SK-N-SH (cell line): ENCODE results near the gene CDH23. TPM values are rescaled to one million over a fixed set of nuclear protein-coding genes. Genes with fewer than 3 reads are reported as not detected.

Experiments
- CTCF ChIA-PET: fragments of 300-600, 350-600 bp; formaldehyde crosslinking; extraction: SDS; loops from one replicate; lab custom pipeline; 2021; lab: Yijun Ruan, JAX
- POLR2A ChIA-PET: fragments of 350-600 bp; sonication (Branson Sonifier 250); formaldehyde crosslinking; extraction: SDS; loops from one replicate; lab custom pipeline; 2020; ENCODE audit warnings: antibody characterized with exemption, inconsistent platforms; lab: Yijun Ruan, JAX
- DNase-seq: peaks from one replicate; pipeline ENCODE4 v3.0.0; 2012
- H2AFZ ChIP-seq: fragments of 200-600 bp; sonication (generic); 2 replicates; pipeline ENCODE4 v1.8.1; 2016; ENCODE audit warnings: antibody characterized with exemption, mild to moderate bottlenecking, low read depth
- H3F3A ChIP-seq: fragments of 200-600 bp; sonication (generic); replicated peaks from 2 replicates; pipeline ENCODE3; 2016; ENCODE audit warnings: antibody characterized with exemption, mild to moderate bottlenecking; ENCODE audit not compliant: insufficient read depth
- H3K27ac ChIP-seq, 2 experiments: fragments of 200-500 bp in 1 of 2; fragments of 200-600 bp in 1 of 2; sonication (Bioruptor generic) in 1 of 2; sonication (generic), shearing (Covaris generic) in 1 of 2; 2 replicates each; pipeline versions ENCODE4 v1.5.1 to v1.6.1; 2014 to 2016; ENCODE audit warnings: low read depth in 2 of 2, inconsistent platforms in 1 of 2, low read length in 1 of 2, mild to moderate bottlenecking in 1 of 2, mixed read lengths in 1 of 2
- H3K27me3 ChIP-seq: fragments of 200-600 bp; sonication (generic), shearing (Covaris generic); 2 replicates; pipeline ENCODE4 v1.6.1; 2016; ENCODE audit warnings: mixed run types; ENCODE audit not compliant: insufficient read depth
- H3K36me3 ChIP-seq, 2 experiments: fragments of 200-500 bp in 1 of 2; fragments of 200-600 bp in 1 of 2; sonication (Bioruptor generic) in 1 of 2; sonication (generic) in 1 of 2; replicated peaks in 1 of 2; 2 replicates each; pipeline versions ENCODE3 to v1.5.1; 2014 to 2016; ENCODE audit warnings: low read length in 1 of 2, mild to moderate bottlenecking in 1 of 2; ENCODE audit not compliant: insufficient read depth in 2 of 2, control insufficient read depth in 1 of 2
- H3K4me1 ChIP-seq, 2 experiments: fragments of 200-500 bp in 1 of 2; fragments of 200-600 bp in 1 of 2; sonication (Bioruptor generic) in 1 of 2; sonication (generic), shearing (Covaris generic) in 1 of 2; 2 replicates each; pipeline versions ENCODE4 v1.5.1 to v1.6.1; 2014 to 2016; ENCODE audit warnings: low read depth in 1 of 2, low read length in 1 of 2, mixed run types in 1 of 2; ENCODE audit not compliant: insufficient read depth in 2 of 2, control insufficient read depth in 1 of 2
- H3K4me2 ChIP-seq: fragments of 200-600 bp; sonication (generic), shearing (Covaris generic); 2 replicates; pipeline ENCODE4 v1.6.1; 2017; ENCODE audit warnings: mixed run types
- H3K4me3 ChIP-seq, 2 experiments: fragments of 200-500 bp in 1 of 2; fragments of 200-600 bp in 1 of 2; sonication (Bioruptor generic) in 1 of 2; sonication (generic), shearing (Covaris generic) in 1 of 2; 2 replicates each; pipeline versions ENCODE4 v1.5.1 to v1.8.1; 2014 to 2016; ENCODE audit warnings: low read depth in 2 of 2, inconsistent platforms in 1 of 2, low read length in 1 of 2, mild to moderate bottlenecking in 1 of 2, mixed read lengths in 1 of 2, moderate library complexity in 1 of 2
- H3K79me2 ChIP-seq: fragments of 200-600 bp; sonication (generic); 2 replicates; pipeline ENCODE4 v1.8.1; 2017; ENCODE audit warnings: mild to moderate bottlenecking; ENCODE audit not compliant: insufficient read depth
- H3K9ac ChIP-seq: fragments of 200-600 bp; sonication (generic); 2 replicates; pipeline ENCODE4 v1.6.1; 2017; ENCODE audit warnings: mixed run types
- H3K9me2 ChIP-seq: fragments of 200-600 bp; sonication (generic); 2 replicates; pipeline ENCODE4 v1.6.1; 2017; ENCODE audit warnings: mixed run types
- H3K9me3 ChIP-seq: fragments of 200-600 bp; sonication (generic); 2 replicates; pipeline ENCODE4 v1.6.1; 2017; ENCODE audit warnings: mixed run types, mild to moderate bottlenecking, moderate library complexity
- H4K20me1 ChIP-seq: fragments of 200-600 bp; sonication (generic); 2 replicates; pipeline ENCODE4 v1.6.1; 2017; ENCODE audit warnings: mild to moderate bottlenecking, mixed run types; ENCODE audit not compliant: insufficient read depth
- CHD2 ChIP-seq: fragments of 150-350 bp; IDR thresholded peaks from 2 replicates; pipeline ENCODE4 v1.6.1; 2018; ENCODE audit warnings: low read length; ENCODE audit not compliant: partially characterized antibody
- EP300 ChIP-seq, 2 experiments: IDR thresholded peaks; 2 replicates each; pipeline versions ENCODE4 v1.4.0 to v1.6.1; 2012; ENCODE audit warnings: borderline replicate concordance in 1 of 2, low read depth in 1 of 2, low read length in 1 of 2
- EZH2phosphoT487 ChIP-seq: fragments of 200-600 bp; sonication (generic); IDR thresholded peaks from 2 replicates; pipeline ENCODE4 v1.6.1; 2017; ENCODE audit warnings: low read depth, mixed run types, mild to moderate bottlenecking, antibody characterized with exemption, moderate library complexity, borderline replicate concordance
- IRF3 ChIP-seq: fragments of 150-350 bp; IDR thresholded peaks from 2 replicates; pipeline ENCODE4 v1.6.1; 2016; ENCODE audit warnings: mild to moderate bottlenecking, low read depth, low read length
- MAX ChIP-seq: IDR thresholded peaks from 2 replicates; pipeline ENCODE4 v1.4.0; 2012; ENCODE audit warnings: low read depth
- NFIC ChIP-seq: IDR thresholded peaks from 2 replicates; pipeline ENCODE4 v1.4.0; 2012; ENCODE audit warnings: borderline replicate concordance
- PBX3 ChIP-seq: IDR thresholded peaks from 2 replicates; pipeline ENCODE4; 2012
- REST ChIP-seq: IDR thresholded peaks from 2 replicates; pipeline ENCODE4 v1.6.1; 2012; ENCODE audit warnings: mild to moderate bottlenecking, low read depth, low read length, moderate library complexity
- RFX5 ChIP-seq: IDR thresholded peaks from 2 replicates; pipeline ENCODE4 v1.6.1; 2012; ENCODE audit warnings: mild to moderate bottlenecking, improper control_type of control experiment, low read length
- SIN3A ChIP-seq: IDR thresholded peaks from 2 replicates; pipeline ENCODE4 v1.6.1; 2012; ENCODE audit warnings: low read depth, mild to moderate bottlenecking, low read length, moderate library complexity, borderline replicate concordance
- SMC3 ChIP-seq: IDR thresholded peaks from 2 replicates; pipeline ENCODE4 v1.6.1; 2012; ENCODE audit warnings: low read depth, low read length, improper control_type of control experiment
- TAF1 ChIP-seq: IDR thresholded peaks from 2 replicates; pipeline ENCODE4 v1.6.1; 2012; ENCODE audit warnings: low read depth, mild to moderate bottlenecking, low read length, moderate library complexity, borderline replicate concordance
- TCF12 ChIP-seq: IDR thresholded peaks from 2 replicates; pipeline ENCODE4 v1.4.0; 2012
- TEAD4 ChIP-seq: IDR thresholded peaks from 2 replicates; pipeline ENCODE4 v1.4.0; 2012; ENCODE audit warnings: mild to moderate bottlenecking, borderline replicate concordance; ENCODE audit not compliant: insufficient read depth
- ZBTB33 ChIP-seq: IDR thresholded peaks from 2 replicates; pipeline ENCODE4 v1.4.0; 2012; ENCODE audit warnings: low read depth, borderline replicate concordance
- WGBS: methylation state at CpG from one replicate; pipeline ENCODE4 v1.1.6; 2017; ENCODE audit warnings: low lambda C conversion rate; 5-methylcytosine and 5-hydroxymethylcytosine counted together
- polyA plus RNA-seq, 3 experiments: library from polyadenylated mRNA; depleted of rRNA; stranded (reverse); fragments of >200 nt; gene quantifications; 2 replicates each; pipeline ENCODE4 v1.2.3, GENCODE V29; 2012

The CDH23 gene
- polyA plus RNA-seq, 1 of the 3 experiments (the other 2 are of a cell fraction), result 0.03 TPM

- no peak for DNase-seq
- Histone ChIP-seq H3K4me3 (no peak overlapping the region), H3K27me3 (no peaks in the 10 kb centered on the region; the same call in 1 of the 2 replicates), H3K4me1 (no peaks in the 10 kb centered on the region), H4K20me1 (no peaks in the 10 kb centered on the region), H2AFZ (no peak overlapping the region), H3K4me2 (no peak overlapping the region), H3K36me3 (no peaks in the 10 kb centered on the region), H3K79me2 (no peaks in the 10 kb centered on the region), H3K9ac (no peak overlapping the region), H3F3A (no peaks in the 10 kb centered on the region), H3K9me2 (no peaks in the 10 kb centered on the region), H3K27ac (no peak overlapping the region), H3K9me3 (no peaks in the 10 kb centered on the region)
- TF ChIP-seq IRF3, result no peak
- TF ChIP-seq SIN3A, result no peak
- no peak for TF ChIP-seq TAF1
- TF ChIP-seq PBX3, result no peak
- TF ChIP-seq MAX, result no peak
- TF ChIP-seq ZBTB33, result no peak
- no peak for TF ChIP-seq EP300 (IDR thresholded peaks at IDR 0.05; ENCODE audit: borderline replicate concordance in 1 of 2, low read depth in 1 of 2, low read length in 1 of 2)
- no peak for TF ChIP-seq EZH2phosphoT487
- TF ChIP-seq RFX5, result no peak
- no peak for TF ChIP-seq SMC3
- no peak for TF ChIP-seq TCF12
- no peak for TF ChIP-seq TEAD4
- TF ChIP-seq NFIC, result no peak
- no peak for TF ChIP-seq REST
- no peak for TF ChIP-seq CHD2
- ChIA-PET CTCF (no interaction called here), POLR2A (no interaction called here)
- 86% methylated on average over 8 of the region's 8 CpGs for WGBS
Observed at GRCh38 chr10:71594934-71595571, 198.3 kb downstream of the CDH23 start.
